GM23248 (cell line): ENCODE data around the gene FAF2.

Experiments
- EZH2 ChIP-seq: fragments of 200-600 bp; sonication (generic); IDR thresholded peaks from 2 replicates; pipeline ENCODE4 v1.6.1; 2018; ENCODE audit warnings: antibody characterized with exemption, mild to moderate bottlenecking; ENCODE audit not compliant: insufficient read depth, poor library complexity, severe bottlenecking
- EZH2phosphoT487 ChIP-seq: fragments of 200-600 bp; sonication (generic); IDR thresholded peaks from 2 replicates; pipeline ENCODE4 v1.6.1; 2018; ENCODE audit warnings: antibody characterized with exemption, moderate library complexity, mild to moderate bottlenecking, low read depth; ENCODE audit not compliant: insufficient read depth

GRCh38 chr5:176425791-176426190 is 22.4 kb upstream of the FAF2 start:
- no peak for TF ChIP-seq EZH2phosphoT487
- no peak for TF ChIP-seq EZH2
